ENCODE results near the gene GRB14.
"Not testable (repeated sequence)": the region's sequence is repeated elsewhere in the genome, so short reads cannot be mapped to it uniquely, and the experiment has no call there.

GRB14 gene

GRCh38 chr2:164496881-164497280 is 124.4 kb downstream of the GRB14 start:
- H3K27ac ChIP-seq (ENCODE audit: low read depth, low read length) = no peak overlapping the region
- no peaks in the 10 kb centered on the region for H3K27me3 ChIP-seq (ENCODE audit: control insufficient read depth, insufficient read depth, low read length)
- no peaks in the 10 kb centered on the region for H3K9me3 ChIP-seq (ENCODE audit: control insufficient read depth, insufficient read depth, low read length)
- H3K4me3 ChIP-seq (ENCODE audit: low read depth, low read length) = no peak overlapping the region
- H3K4me1 ChIP-seq (ENCODE audit: control insufficient read depth, insufficient read depth, low read length) = peaks cover 13% of the 10 kb centered on the region
- H3K36me3 ChIP-seq (ENCODE audit: control insufficient read depth, insufficient read depth, low read length) = peaks cover 4% of the 10 kb centered on the region; the same call in 1 of the 2 replicates
- no peak overlapping the region for H3K9ac ChIP-seq (ENCODE audit: low read depth, low read length)

- Histone ChIP-seq H3K9me3 (ENCODE audit: control insufficient read depth, insufficient read depth, low read length) (no peaks in the 10 kb centered on the region), H3K4me3 (ENCODE audit: low read depth, low read length) (no peak overlapping the region), H3K4me1 (ENCODE audit: control insufficient read depth, insufficient read depth, low read length) (peaks cover 13% of the 10 kb centered on the region), H3K9ac (ENCODE audit: low read depth, low read length) (no peak overlapping the region), H3K27ac (ENCODE audit: low read depth, low read length) (no peak overlapping the region), H3K27me3 (ENCODE audit: control insufficient read depth, insufficient read depth, low read length) (no peaks in the 10 kb centered on the region), H3K36me3 (ENCODE audit: control insufficient read depth, insufficient read depth, low read length) (peaks cover 4% of the 10 kb centered on the region; the same call in 1 of the 2 replicates)
These were observed 124.9 kb downstream of the GRB14 start for GRCh38 chr2:164496421-164496820.

GRCh38 chr2:164495491-164496223 is 125.6 kb downstream of the GRB14 start:
- Histone ChIP-seq H3K36me3 (ENCODE audit: control insufficient read depth, insufficient read depth, low read length) (peaks cover 4% of the 10 kb centered on the region; the same call in 1 of the 2 replicates), H3K27me3 (ENCODE audit: control insufficient read depth, insufficient read depth, low read length) (no peaks in the 10 kb centered on the region), H3K4me3 (ENCODE audit: low read depth, low read length) (no peak overlapping the region), H3K27ac (ENCODE audit: low read depth, low read length) (peak overlapping the region; percentile 10), H3K9ac (ENCODE audit: low read depth, low read length) (no peak overlapping the region), H3K9me3 (ENCODE audit: control insufficient read depth, insufficient read depth, low read length) (no peaks in the 10 kb centered on the region), H3K4me1 (ENCODE audit: control insufficient read depth, insufficient read depth, low read length) (peaks cover 13% of the 10 kb centered on the region)

- Histone ChIP-seq H3K27ac (ENCODE audit: low read depth, low read length) (no peak overlapping the region), H3K9ac (ENCODE audit: low read depth, low read length) (no peak overlapping the region), H3K4me3 (ENCODE audit: low read depth, low read length) (no peak overlapping the region)
These were observed 135.7 kb downstream of the GRB14 start for GRCh38 chr2:164485541-164485940.

GRCh38 chr2:164479460-164479859 is 141.8 kb downstream of the GRB14 start:
- Histone ChIP-seq H3K9ac (ENCODE audit: low read depth, low read length) (no peak overlapping the region), H3K4me3 (ENCODE audit: low read depth, low read length) (no peak overlapping the region), H3K9me3 (ENCODE audit: control insufficient read depth, insufficient read depth, low read length) (no peaks in the 10 kb centered on the region), H3K27ac (ENCODE audit: low read depth, low read length) (no peak overlapping the region), H3K36me3 (ENCODE audit: control insufficient read depth, insufficient read depth, low read length) (no peaks in the 10 kb centered on the region), H3K27me3 (ENCODE audit: control insufficient read depth, insufficient read depth, low read length) (no peaks in the 10 kb centered on the region), H3K4me1 (ENCODE audit: control insufficient read depth, insufficient read depth, low read length) (no peaks in the 10 kb centered on the region; the same call in 1 of the 2 replicates)

More at GRCh38 chr2:164485541-164485940, 135.7 kb downstream of the GRB14 start:
- H3K36me3 ChIP-seq (ENCODE audit: control insufficient read depth, insufficient read depth, low read length) = no peaks in the 10 kb centered on the region
- H3K27me3 ChIP-seq (ENCODE audit: control insufficient read depth, insufficient read depth, low read length) = no peaks in the 10 kb centered on the region
- no peaks in the 10 kb centered on the region for H3K4me1 ChIP-seq (ENCODE audit: control insufficient read depth, insufficient read depth, low read length)
- no peaks in the 10 kb centered on the region for H3K9me3 ChIP-seq (ENCODE audit: control insufficient read depth, insufficient read depth, low read length)

- Histone ChIP-seq H3K27me3 (ENCODE audit: control insufficient read depth, insufficient read depth, low read length) (no peaks in the 10 kb centered on the region), H3K9ac (ENCODE audit: low read depth, low read length) (no peak overlapping the region), H3K9me3 (ENCODE audit: control insufficient read depth, insufficient read depth, low read length) (no peaks in the 10 kb centered on the region), H3K4me3 (ENCODE audit: low read depth, low read length) (no peak overlapping the region), H3K27ac (ENCODE audit: low read depth, low read length) (no peak overlapping the region), H3K36me3 (ENCODE audit: control insufficient read depth, insufficient read depth, low read length) (no peaks in the 10 kb centered on the region), H3K4me1 (ENCODE audit: control insufficient read depth, insufficient read depth, low read length) (no peaks in the 10 kb centered on the region; the same call in 1 of the 2 replicates)
These were observed 143.1 kb downstream of the GRB14 start for GRCh38 chr2:164478205-164478604.

GRCh38 chr2:164474873-164475272 is 146.4 kb downstream of the GRB14 start:
- Histone ChIP-seq H3K27ac (ENCODE audit: low read depth, low read length) (no peak overlapping the region), H3K27me3 (ENCODE audit: control insufficient read depth, insufficient read depth, low read length) (no peaks in the 10 kb centered on the region), H3K4me1 (ENCODE audit: control insufficient read depth, insufficient read depth, low read length) (no peaks in the 10 kb centered on the region; the same call in 1 of the 2 replicates), H3K9ac (ENCODE audit: low read depth, low read length) (no peak overlapping the region), H3K4me3 (ENCODE audit: low read depth, low read length) (no peak overlapping the region), H3K36me3 (ENCODE audit: control insufficient read depth, insufficient read depth, low read length) (no peaks in the 10 kb centered on the region), H3K9me3 (ENCODE audit: control insufficient read depth, insufficient read depth, low read length) (no peaks in the 10 kb centered on the region)

GRCh38 chr2:164473021-164473420 is 148.3 kb downstream of the GRB14 start:
- Histone ChIP-seq H3K27me3 (ENCODE audit: control insufficient read depth, insufficient read depth, low read length) (no peaks in the 10 kb centered on the region), H3K27ac (ENCODE audit: low read depth, low read length) (no peak overlapping the region), H3K9me3 (ENCODE audit: control insufficient read depth, insufficient read depth, low read length) (no peaks in the 10 kb centered on the region), H3K36me3 (ENCODE audit: control insufficient read depth, insufficient read depth, low read length) (no peaks in the 10 kb centered on the region), H3K4me1 (ENCODE audit: control insufficient read depth, insufficient read depth, low read length) (no peaks in the 10 kb centered on the region), H3K4me3 (ENCODE audit: low read depth, low read length) (no peak overlapping the region), H3K9ac (ENCODE audit: low read depth, low read length) (no peak overlapping the region)

GRCh38 chr2:164465047-164465446 is 156.2 kb downstream of the GRB14 start:
- not testable (repeated sequence) for H3K27me3 ChIP-seq (ENCODE audit: control insufficient read depth, insufficient read depth, low read length); H3K9me3 ChIP-seq (ENCODE audit: control insufficient read depth, insufficient read depth, low read length); H3K36me3 ChIP-seq (ENCODE audit: control insufficient read depth, insufficient read depth, low read length); H3K27ac ChIP-seq (ENCODE audit: low read depth, low read length); H3K4me3 ChIP-seq (ENCODE audit: low read depth, low read length); H3K9ac ChIP-seq (ENCODE audit: low read depth, low read length); H3K4me1 ChIP-seq (ENCODE audit: control insufficient read depth, insufficient read depth, low read length)

GRCh38 chr2:164464376-164464775 is 156.9 kb downstream of the GRB14 start:
- Histone ChIP-seq H3K4me3 (ENCODE audit: low read depth, low read length) (no peak overlapping the region), H3K4me1 (ENCODE audit: control insufficient read depth, insufficient read depth, low read length) (peaks cover 7% of the 10 kb centered on the region; the same call in 1 of the 2 replicates), H3K9ac (ENCODE audit: low read depth, low read length) (no peak overlapping the region)

GRCh38 chr2:164458792-164459191 is 162.5 kb downstream of the GRB14 start:
- Histone ChIP-seq H3K4me1 (ENCODE audit: control insufficient read depth, insufficient read depth, low read length) (peaks cover 12% of the 10 kb centered on the region), H3K4me3 (ENCODE audit: low read depth, low read length) (0 out of 2 replicates have a peak overlapping the region, but pooled peaks have one; percentile 7)

More at GRCh38 chr2:164464376-164464775, 156.9 kb downstream of the GRB14 start:
- Histone ChIP-seq H3K27ac (ENCODE audit: low read depth, low read length) (no peak overlapping the region), H3K36me3 (ENCODE audit: control insufficient read depth, insufficient read depth, low read length) (no peaks in the 10 kb centered on the region), H3K9me3 (ENCODE audit: control insufficient read depth, insufficient read depth, low read length) (no peaks in the 10 kb centered on the region), H3K27me3 (ENCODE audit: control insufficient read depth, insufficient read depth, low read length) (no peaks in the 10 kb centered on the region)

More at GRCh38 chr2:164458792-164459191, 162.5 kb downstream of the GRB14 start:
- Histone ChIP-seq H3K27me3 (ENCODE audit: control insufficient read depth, insufficient read depth, low read length) (no peaks in the 10 kb centered on the region), H3K9me3 (ENCODE audit: control insufficient read depth, insufficient read depth, low read length) (no peaks in the 10 kb centered on the region), H3K36me3 (ENCODE audit: control insufficient read depth, insufficient read depth, low read length) (no peaks in the 10 kb centered on the region), H3K9ac (ENCODE audit: low read depth, low read length) (no peak overlapping the region), H3K27ac (ENCODE audit: low read depth, low read length) (peak overlapping the region; percentile 31)
